GM21619 (cell line): ENCODE results near the gene UTY.
A peak's percentile ranks its signal among the peaks of the same experiment; 100 is the strongest.

ENCODE experiments used
- ATAC-seq: cut with Tn5 transposase; IDR thresholded peaks from one replicate; pipeline ENCODE4 v1.9.1; 2021; ENCODE audit not compliant: unreplicated experiment

UTY gene

DNA sequence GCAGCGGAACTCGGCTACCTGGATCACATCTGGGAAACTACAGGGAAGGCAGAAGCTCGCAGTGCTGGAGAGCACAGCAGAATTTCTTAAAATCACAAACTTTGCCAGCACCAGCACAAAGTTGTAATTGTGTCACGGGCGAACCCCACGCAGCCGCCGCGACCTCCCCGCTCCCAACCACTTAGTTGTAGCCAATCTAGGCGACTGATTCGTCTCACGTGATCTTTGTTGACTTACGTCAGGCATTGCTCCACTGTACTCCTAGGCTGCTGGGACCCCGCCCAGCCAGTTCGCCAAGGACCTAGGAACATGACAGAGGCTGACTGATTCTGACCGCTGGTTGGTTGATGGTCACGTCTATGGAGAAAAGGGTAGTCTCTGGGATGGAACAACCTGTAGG lies at the start of gene UTY:
UTY (minus strand) TSS at position 206 of the 400 bp plus-strand sequence. CDS start 368 bp downstream, outside the sequence.
- ATAC-seq = peak; percentile 94

DNA sequence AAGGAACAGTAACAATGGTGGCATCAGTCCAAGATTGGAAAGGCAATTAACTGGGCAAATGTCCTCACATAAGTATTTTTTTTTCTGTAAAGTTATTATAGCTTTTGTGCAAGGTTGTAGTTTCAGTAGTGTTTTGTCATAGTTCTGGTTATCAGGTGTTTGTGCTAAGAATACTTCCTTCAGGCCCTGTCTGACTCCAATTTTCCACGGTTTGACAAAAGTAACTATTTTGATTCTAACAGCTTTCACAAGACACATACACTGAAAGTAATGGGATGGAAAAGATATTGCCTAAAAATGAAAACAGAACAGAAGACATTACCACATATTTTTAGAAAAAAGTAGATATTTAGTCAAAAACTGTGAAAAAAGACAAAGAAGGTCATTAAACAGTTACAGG lies 40.6 kb upstream of the UTY start:
- no peak for ATAC-seq

DNA sequence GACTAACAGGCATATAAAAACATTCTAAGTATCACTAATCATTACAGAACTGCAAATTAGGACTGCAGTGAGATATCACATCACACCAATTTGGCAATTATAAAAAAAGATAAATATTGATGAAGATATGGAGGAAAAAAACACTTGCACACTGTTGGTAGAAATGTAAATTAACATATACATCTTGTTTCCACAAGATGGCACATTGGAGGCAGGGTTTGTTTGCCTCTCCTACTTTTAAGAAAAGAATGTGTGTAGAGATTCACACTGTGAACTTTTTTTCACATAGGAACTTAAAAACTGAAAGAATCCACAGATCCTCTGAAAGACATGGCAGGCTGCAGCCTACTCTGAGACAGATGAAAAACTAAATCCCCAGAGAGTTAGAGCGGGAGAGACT lies 21.4 kb upstream of the UTY start:
- ATAC-seq = no peak

DNA sequence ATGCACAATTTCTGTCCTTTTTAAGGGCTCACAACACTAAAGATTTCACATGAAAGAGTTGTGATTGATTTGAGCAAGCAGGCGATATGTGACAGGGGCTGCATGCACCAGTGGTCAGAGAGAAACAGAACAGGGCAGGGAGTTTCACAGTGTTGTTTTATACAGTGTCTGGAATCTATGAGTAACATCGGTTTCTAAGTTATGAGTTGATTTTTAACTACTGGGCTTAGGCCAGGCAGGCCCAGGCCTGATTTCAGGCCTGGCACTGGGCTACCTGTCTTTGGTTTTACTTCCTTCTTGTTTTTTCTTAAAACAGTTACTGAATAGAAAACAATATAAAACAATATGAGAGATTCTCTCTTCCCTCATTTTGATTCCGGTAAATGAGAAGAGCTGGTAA lies 13.9 kb upstream of the UTY start:
- no peak for ATAC-seq

DNA sequence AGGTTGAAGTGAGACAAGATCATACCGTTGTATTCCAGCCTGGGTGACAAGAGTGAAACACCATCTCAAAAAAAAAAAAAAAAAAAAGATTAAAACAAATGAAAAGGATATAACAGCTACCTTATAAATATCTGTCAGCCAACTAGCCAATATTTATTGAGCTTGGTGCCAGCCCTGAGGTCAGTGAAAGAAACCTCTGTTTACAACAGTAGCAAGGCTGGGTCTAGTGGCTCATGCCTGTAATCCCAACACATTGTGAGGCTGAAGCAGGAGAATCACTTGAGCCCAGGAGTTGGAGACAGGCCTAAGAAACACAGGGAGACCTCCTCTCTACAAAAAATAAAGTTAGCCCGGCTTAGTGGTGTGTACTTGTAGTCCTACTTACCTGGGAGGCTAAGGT lies 12.6 kb upstream of the UTY start:
- no peak for ATAC-seq

DNA sequence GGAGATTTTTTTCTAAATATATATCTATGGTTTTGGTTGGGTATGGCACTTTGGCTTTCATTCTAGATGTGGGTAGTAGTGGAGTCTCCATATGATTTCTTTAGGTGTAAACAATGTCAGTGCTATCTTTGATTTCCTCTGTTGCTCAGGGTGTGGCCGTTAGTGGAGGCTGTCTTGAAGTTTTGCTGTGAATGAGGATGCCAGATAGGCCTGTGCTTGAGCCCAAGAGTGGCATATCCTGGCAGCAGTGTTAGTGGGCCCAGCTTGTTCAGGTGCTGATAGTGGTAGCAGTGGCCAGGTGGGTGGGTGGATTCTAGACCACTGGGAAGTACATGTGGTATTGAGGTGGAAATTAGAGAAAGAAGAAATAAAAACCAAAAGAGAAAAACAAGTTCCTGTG lies 8.9 kb upstream of the UTY start:
- no peak for ATAC-seq

DNA sequence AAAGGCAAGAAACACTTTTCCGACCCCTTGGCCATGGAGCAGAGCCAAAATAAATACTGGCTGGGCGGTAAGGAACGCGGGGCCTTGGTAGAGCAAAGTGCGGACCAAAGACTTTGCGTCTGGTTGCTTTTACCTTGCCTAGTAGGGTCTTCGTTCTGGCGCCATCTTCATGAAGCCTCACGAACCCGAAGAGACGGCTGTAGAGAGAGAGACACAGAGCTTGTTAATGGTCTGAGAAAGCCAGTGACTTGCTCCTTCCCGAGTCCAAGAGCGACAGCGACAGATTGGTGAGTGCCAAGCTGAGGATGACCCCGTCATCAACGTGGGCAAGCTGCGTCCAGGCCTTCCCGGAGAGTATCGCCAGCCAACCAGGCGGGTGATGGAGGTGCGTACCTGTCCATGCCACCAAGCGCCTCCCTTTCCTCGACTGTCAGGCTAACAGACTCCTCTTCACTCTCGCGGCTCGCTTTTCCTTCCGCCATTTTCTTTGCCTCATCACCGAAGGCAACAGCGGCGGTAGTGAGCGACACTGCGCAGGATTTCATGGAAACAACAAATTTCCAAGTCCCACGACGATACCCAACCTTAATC lies 617 bp downstream of the UTY start:
- ATAC-seq = peak; percentile 47

DNA sequence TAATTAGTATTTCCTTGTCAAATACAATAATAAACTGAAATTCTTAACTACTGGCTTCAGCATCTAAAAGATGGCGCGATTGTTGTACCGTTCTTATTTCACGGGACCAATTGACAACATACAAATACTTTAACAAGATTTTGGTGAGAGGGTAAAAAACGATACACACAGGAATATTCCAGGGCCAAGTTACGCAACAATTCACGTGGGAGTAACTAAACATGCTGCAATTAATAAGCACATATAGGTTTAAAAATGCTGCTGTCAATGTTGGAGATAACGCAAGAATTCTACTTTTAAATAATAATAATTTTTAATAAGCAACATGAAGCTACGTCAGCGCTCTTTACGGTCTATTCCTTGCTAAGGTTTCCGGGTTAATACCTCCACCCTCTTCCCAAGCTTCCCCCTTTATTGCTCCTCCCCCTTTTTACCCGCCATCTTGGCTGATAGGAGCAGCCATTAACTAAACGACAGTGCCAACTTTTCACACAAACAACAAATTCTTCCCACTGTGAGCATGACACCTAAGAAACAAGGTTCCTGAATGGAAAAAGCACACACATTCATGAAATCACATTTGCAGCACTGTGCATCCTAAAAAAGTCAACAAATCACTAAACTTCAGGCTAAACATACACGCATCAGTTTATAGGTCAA lies 1.6 kb downstream of the UTY start:
- ATAC-seq = peak; percentile 33

DNA sequence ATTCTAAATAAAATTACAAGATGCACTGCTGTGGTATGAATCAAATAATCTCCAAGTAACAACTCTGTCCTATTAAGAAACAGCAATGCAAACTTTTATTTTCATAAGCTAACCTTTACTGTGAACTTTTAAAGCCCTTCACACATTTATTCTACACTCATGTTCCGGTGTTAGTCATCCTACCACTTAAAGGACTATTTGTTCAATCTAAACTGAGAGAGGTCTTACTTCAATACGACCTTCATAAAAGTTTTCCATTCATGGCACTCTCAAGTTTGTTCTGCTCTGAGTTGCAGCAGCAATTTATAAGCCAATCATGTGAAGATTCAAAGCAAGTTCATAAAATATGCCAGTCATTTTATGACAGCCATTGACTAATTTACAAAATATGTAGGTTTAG lies 4.8 kb downstream of the UTY start:
- ATAC-seq = no peak

DNA sequence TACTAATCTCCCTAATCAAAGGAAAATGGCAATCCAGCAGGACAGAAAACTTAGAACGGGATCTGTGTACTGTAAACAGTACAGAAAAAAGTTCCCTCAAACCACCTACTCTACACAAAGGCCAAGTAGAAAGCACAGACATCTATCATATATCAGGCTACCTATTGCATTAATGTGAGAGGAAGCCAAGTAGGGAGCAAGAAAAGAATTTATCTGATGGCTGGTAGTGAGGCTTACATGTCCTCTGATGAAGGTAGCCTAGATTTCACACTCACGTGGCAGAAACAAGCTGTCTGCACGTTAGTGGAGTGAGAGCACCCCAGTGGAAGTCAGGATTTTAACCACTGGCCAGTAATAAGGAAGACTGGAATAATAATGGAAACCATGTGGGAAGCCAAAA lies 28.3 kb downstream of the UTY start:
- ATAC-seq = no peak

DNA sequence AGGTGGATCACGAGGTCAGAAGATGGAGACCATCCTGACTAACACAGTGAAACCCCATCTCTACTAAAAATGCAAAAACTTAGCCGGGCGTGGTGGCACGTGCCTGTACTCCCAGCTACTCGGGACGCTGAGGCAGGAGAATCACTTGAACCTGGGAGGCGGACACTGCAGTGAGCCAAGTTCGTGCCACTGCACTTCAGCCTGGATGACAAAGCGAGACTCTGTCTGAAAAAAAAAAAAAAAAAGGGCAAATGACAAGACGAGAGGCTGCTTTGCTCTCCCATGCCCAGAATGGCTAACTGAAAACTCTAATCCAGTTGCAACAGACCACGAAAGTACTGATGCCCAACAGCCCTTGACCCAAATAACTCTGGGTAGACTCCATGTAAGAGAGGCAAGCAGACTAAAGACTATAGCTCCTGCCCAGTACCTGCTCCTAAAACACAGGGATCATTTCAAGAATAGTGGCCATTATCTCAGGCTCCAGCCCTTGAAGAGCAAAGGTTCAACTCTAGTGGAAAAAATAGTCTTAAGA lies 29.2 kb downstream of the UTY start:
- no peak for ATAC-seq

DNA sequence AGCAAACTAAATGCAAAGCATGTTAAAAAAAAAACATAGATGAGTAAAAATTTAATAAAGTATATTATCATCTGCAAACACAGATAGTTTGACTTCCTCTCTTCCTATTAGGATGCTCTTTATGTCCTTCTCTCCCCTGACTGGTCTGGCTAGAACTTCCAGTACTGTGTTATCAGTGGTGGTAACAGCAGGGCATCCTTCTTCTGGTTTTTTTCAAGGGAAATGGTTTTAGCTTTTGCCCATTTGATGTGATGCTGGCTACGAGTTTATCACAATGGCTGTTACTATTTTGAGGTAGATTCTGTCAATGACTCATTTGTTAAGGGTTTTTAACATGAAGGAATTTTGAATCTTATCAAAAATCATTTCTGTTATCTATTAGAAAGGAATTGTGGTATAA lies 34.3 kb downstream of the UTY start:
- ATAC-seq = no peak

DNA sequence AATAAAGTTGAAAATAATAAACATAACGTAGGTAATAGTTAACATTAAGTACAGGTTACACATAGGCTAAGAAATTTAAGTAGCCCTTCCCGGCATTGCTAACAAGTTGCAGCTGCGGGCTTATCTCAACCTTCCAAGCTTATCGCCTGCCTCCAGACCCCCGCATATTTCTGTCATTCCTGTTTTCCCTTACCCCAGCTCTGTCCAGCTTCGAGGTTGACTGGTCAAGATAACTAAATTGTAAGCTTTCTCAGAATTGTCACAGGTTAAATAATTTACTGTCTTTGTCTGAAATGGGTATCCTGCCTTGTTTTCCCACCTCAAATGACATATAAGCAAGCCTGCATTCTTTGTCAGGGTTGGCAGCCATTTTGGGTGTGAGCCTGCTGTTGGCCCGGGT lies 36.7 kb downstream of the UTY start:
- ATAC-seq = no peak

DNA sequence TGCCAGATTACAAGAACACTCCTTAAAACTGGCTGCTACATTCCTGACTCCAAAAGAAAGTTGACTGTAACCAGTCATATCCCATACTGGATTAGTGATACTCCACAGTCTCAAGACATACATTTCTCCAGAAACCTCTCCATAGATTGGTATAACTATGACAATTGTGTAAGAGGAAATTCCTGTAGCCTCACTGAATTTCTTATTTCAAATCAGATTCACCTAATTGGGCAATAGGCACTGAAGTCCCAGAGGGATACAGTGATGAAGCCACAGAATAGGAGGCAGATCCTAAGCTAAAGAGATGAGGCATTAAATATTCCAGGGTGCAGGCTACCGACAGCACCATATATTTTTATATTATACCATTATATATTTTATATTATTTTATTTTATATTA lies 39.0 kb downstream of the UTY start:
- ATAC-seq = no peak

DNA sequence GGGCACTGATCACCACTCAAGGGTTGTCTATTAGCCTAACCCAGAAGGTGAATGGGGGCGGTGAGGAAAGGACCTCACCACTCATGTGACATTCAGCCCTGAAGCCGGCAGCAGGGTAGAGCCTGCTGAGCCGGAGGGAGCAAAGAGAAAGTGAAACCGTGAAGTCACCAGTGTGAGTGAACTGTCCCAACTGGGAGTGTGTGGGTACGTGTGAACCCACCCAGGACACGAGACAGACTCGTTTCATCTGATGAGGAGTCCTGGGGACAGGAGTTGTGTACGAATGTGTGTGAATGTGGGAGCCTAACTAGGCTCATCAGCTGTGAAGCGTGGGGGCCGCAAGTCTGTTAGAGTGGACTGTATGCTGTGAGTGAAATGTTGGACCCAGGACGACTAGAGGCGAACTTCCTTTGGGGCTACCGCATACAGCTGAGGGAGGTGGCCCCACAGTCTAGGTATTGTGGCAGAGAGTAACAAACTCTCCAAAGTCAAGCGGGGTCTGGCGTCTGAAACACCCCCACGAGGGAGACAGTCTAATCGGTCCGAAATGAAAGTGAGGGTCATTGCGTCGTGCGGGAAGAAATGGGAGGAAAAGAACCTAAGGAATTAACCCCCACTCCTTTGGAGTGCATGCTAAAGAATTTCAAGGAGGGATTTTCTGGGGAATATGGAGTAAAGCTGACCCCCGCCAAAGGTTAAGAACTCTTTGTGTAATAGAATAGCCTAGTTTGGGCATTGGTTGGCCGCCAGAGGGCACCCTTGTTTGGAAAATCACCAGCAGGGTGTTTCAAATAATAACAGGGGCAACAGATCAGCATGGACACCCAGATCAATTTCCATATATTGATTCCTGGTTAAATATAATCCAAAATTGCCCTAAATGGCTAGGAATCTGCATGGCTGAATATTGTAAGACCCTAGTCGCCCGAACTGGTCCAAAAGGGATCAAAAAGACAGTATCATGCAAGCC lies 43.6 kb downstream of the UTY start:
- peak; percentile 73 for ATAC-seq

DNA sequence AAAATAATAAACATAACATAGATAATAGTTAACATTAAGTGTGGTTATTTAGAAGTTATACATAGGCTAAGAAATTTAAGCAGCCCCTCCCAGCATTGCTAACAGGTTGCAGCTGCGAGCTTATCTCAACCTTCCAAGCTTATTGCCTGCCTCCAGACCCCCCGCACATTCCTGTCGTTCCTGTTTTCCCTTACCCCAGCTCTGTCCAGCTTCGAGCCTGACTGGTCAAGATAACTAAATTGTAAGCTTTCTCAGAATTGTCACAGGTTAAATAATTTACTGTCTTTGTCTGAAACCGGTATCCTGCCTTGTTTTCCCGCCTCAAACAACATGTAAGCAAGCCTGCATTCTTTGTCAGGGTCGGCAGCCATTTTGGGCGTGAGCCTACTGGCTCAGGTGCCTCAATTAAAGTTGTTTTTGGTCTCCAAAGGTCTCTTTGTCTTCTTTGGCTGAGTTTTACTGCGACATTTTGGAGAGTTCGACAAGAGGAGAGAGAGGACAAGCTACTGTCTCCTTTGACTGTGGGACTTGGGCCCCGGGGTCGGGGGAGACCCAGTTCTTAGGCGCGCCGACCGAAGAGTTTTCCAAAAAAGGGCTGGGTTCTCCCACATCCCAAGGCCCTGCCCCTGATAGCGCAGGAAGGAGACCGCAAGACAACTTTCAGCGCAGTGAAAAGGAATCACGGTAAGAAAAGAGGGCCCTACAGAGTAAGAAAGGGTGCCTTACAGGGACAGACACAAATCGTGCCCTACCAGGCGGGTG lies 44.4 kb downstream of the UTY start:
- ATAC-seq = no peak

DNA sequence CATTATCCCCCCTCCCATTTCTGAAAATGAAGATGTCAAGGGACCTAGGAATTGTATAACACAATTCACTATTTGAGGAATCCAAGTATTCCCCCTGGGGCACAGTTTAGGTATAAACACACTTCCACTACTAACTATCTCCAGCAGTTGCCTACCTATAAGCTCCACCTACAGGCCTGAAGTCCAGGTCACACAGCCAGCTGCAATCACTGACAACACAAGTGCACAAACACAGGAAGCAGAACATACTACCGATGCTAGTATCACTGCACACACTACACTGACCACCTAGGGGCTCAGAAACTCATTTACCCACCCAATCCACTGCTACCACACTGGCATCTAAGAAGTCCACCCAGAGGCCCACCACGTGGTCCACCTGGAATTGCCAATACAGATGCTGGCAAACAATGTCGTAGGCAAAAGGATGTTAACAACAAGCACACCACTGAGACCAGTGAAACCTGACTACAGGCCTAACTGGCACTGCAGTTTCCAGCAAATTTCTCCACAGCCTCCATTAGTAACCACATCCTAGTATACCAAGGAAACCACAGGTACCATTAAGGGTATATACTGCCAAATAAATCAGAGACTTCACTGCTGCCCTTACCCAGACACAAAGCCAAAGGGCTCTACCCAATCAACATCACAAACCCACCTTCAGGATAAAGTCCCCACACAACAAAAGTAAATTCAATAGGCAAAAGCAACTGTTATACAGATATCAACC lies 47.4 kb downstream of the UTY start:
- no peak for ATAC-seq

DNA sequence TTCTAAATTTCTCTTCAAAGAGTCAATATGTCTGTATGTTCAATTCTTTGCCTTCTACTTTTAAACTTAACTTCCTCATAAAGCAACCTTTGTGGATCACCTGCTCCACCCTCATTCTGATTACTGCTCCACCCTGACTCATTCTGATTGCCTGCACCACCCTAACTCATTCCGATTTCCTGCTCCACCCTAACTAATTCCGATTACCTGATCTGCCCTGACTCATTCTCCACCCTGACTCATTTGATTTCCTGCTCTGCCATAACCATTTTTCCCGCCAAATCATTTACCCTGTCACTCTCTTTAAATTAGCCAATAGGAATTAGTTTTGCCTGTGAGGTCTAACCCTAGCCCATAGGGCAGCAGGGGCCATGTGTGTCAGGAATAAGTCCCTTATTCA lies 50.3 kb downstream of the UTY start:
- no peak for ATAC-seq

DNA sequence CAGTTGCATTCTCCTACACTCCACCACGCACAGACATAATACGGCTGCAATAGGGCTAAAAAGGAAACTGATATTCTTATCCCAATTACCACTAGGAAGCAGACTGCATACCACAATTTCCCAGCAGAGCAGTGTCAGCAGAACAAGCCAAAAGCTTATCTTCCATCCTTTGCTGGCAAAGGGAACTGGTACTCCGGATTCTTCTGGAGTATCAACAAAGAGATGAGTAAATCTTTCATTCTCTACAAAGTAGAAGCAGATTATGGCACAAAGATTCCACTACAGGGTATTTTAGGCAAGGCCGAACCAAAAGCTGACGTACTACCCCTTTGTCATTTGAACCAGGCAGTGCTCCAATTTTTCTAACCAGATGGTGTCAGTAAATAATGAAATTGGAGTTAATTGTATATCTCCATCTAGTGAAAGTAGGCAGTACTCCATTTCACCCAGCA lies 56.5 kb downstream of the UTY start:
- ATAC-seq = no peak
